Spleen (tissue), 7 donors: ENCODE data around the gene DPP7.

Experiments
- POLR2AphosphoS5 ChIP-seq, 3 donors: sonication (generic); formaldehyde crosslinking; IDR thresholded peaks; one replicate each; pipeline ENCODE4 v1.5.1; 2017; ENCODE audit warnings: antibody characterized with exemption in 3 of 3
- TF ChIP-seq, protein P1 (sequence below), 11 experiments: fragments of 200-600 bp in 7 of 11; fragments of 450-650 bp in 4 of 11; sonication (generic) in 4 of 11; IDR thresholded peaks in 8 of 11; conservative IDR thresholded peaks in 3 of 11; 1 replicate in 7 of 11; 2 replicates in 4 of 11; pipeline versions ENCODE4 v1.4.0 to v1.8.0; 2016 to 2021; ENCODE audit warnings: antibody characterized with exemption in 11 of 11, inconsistent platforms in 4 of 11, mild to moderate bottlenecking in 1 of 11
- donor health status: DM: no; HTN: no; CAD: no; lungs with moderate emphysema.
- donor health status: DM: no; HTN: no; CAD: no.
- donor health status: DM: no; HTN: no; CAD: no.

DNA sequence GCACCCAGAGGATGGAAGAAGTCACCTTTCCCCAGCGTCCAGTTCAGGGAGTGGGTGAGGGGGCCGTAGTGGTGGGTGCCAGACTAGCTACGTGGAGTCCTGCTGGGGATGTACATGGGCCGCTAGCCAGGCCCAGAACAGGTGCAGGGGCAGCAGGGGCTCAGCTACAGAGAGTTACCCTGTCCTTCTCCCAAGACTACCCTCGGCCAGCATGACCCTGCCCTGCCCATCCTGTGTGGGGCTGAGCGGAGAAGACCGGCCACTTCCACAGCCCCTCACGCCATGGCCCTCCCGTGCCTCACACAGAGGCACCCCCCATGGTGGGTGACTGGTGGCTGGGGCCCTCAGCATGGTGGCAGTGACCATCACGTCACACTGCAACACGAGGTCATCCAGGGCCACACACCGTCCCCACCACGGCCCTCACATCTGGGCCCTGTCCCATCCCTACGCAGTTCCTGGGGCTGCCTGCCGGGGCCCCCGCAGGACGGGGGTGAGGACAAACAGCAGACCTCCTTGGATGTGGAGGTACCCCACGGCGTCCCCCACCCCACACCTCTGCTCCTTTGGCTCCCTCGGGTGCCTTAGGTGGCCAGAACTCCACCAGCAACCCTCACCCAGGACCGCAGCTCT is 977 bp upstream of the DPP7 start:
- TF ChIP-seq, protein P1, sequence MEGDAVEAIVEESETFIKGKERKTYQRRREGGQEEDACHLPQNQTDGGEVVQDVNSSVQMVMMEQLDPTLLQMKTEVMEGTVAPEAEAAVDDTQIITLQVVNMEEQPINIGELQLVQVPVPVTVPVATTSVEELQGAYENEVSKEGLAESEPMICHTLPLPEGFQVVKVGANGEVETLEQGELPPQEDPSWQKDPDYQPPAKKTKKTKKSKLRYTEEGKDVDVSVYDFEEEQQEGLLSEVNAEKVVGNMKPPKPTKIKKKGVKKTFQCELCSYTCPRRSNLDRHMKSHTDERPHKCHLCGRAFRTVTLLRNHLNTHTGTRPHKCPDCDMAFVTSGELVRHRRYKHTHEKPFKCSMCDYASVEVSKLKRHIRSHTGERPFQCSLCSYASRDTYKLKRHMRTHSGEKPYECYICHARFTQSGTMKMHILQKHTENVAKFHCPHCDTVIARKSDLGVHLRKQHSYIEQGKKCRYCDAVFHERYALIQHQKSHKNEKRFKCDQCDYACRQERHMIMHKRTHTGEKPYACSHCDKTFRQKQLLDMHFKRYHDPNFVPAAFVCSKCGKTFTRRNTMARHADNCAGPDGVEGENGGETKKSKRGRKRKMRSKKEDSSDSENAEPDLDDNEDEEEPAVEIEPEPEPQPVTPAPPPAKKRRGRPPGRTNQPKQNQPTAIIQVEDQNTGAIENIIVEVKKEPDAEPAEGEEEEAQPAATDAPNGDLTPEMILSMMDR (IDR thresholded peaks at IDR 0.05 in 8 of 11, conservative IDR thresholded peaks at IDR 0.05 in 3 of 11): no peak
- no peak for TF ChIP-seq POLR2AphosphoS5 (IDR thresholded peaks at IDR 0.05)
